ENCODE data around the gene SLC12A7.

- TF ChIP-seq CTCF (IDR thresholded peaks at IDR 0.05 in 8 of 11, conservative IDR thresholded peaks at IDR 0.05 in 3 of 11) (no peak), POLR2AphosphoS5 (IDR thresholded peaks at IDR 0.05) (no peak)
These were observed 92.6 kb downstream of the SLC12A7 start for GRCh38 chr5:1019001-1019905.

Measured in spleen (tissue), 7 donors.